ENCODE measurements around the gene SERINC2.
A peak's percentile ranks its signal among the peaks of the same experiment; 100 is the strongest.
"Not testable (repeated sequence)": the region's sequence is repeated elsewhere in the genome, so short reads cannot be mapped to it uniquely, and the experiment has no call there.

The SERINC2 gene

DNA sequence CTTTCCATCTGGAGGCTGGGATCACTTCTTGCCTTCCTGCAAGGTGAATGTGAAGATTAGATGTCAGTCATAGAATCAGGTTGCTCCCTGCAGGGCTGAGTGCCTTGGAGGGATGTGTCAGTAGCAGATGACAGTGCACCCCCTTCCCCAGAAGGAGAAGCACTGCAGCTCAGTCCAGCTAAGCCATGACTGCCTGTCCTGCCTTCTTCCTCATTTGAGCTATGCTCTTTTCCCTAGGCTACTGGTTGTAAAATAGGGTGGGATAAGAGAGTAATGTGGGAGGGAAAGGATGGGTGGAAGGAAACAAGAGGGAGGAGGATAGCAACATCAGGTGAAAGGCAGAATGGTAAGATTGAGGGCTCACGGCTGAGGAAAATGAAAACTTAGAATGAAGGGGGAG is 29.0 kb upstream of the SERINC2 start:
- DNase-seq (ENCODE audit: low spot score), result no peak

DNA sequence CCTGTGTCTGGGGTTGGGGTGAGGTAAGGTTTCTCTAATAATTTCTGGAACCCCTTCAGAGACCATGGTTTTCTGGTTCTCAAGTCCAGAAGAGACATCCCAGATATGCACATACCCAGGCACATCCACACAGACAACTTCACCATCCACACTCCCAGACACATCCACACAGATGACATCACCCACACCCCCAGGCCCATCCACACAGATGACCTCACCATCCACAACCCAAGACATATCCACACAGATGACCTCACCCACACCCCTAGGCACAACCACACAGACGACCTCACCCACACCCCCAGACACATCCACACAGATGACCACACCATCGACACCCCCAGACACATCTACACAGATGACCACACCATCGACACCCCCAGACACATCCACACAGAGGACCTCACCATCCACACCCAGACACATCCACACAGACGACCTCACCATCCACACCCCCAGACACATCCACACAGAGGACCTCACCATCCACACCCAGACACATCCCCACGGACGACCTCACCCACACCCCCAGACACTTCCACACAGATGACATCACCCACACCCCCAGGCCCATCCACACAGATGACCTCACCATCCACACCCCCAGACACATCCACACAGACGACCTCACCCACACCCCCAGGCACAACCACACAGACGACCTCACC is 26.3 kb upstream of the SERINC2 start:
- DNase-seq (ENCODE audit: low spot score), result not testable (repeated sequence)

DNA sequence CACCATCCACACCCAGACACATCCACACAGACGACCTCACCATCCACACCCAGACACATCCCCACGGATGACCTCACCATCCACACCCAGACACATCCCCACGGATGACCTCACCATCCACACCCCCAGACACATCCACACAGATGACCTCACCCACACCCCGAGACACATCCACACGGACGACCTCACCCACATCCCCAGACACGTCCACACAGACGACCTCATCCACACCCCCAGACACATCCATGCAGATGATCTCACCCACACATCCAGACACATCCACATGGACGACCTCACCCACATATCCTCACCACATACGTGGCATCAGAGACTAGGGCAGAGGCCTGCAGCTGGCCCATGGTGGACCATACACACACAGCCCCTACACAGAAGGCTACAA is 25.4 kb upstream of the SERINC2 start:
- DNase-seq (ENCODE audit: low spot score), result no peak

DNA sequence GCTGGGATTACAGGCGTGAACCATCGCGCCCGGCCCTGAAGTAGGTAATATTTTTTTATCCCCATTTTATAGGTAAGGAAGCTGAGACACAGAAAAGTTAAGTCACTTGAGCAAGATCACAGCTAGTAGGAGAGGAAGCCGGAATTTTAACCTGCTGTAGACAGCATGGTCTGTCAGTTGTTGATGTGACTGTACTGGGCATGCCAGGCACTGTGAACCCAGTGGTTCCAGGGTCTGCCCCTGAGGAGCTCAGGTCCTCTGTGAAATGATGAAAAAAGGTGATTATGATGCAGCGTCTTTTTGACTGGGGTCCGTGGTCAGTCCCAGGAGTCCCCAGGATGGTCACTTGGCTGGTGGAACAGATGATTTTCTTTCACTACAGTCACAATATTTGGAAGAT is 23.4 kb upstream of the SERINC2 start:
- no peak for DNase-seq (ENCODE audit: low spot score)

DNA sequence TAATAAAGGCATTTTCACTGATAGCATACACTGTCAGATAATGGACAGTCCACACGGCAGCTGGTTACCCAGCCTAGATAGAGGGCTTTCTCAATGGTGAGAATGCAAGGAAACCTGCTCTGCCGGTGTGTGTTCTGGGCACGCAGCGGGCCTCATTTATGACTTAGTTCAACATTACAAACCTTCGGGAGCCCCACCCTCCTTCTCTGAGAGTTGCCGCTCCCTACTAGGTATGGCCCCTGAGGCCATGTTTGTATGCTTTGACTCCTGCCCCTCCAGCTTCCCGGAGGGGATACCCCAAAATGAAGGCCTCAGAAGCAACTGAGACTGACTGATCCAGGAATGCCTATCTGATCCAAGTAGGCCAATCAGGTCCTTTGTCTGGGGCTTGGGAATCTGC is 22.9 kb upstream of the SERINC2 start:
- no peak for DNase-seq (ENCODE audit: low spot score)

DNA sequence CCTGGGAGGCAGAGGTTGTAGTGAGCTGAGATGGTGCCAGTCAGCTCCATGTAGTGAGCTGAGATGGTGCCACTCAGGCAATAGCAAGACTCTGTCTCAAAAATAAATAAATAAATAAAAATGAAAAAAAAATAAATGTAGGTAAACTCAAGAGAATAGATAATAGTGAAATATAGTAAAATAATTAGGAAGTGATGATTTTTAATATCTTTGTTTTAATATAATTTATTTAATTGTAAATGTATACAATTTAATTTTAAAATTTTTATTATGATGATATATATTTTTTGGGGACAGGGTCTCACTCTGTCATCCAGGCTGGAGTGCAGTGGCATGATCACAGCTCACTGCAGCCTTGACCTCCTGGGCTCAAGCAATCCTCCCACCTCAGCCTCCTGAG is 19.6 kb upstream of the SERINC2 start:
- DNase-seq (ENCODE audit: low spot score), result no peak

DNA sequence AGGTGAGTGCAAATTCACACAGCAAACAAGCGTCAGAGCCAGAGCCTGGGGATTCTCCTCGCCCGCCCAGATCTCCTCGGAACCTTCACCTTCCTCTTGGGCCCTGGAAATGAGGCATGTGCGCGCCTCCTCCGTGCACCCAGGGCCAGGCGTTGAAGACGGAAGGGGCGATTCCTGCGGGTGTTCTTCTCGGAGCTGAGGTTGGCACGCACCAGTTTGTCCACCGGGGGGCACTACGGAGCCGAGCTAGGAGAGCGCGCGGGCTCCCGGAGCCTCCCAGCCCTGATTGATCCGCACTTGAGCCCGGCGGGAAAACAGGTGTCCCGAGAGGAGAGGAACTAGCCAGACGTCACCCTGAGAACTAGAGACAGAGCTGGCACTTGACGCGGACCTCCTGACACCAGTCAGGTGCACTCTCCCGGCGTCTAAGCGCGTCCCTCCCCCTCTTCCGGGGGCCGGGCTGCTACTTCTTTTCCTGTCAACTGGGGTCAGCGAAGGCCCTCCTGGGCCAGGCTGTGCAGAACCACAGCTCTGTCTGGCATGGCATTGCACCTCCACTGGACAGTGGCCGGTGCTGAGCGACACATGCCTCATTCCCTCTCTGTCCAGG is 18.3 kb upstream of the SERINC2 start:
- DNase-seq (ENCODE audit: low spot score), result peak; percentile 87

DNA sequence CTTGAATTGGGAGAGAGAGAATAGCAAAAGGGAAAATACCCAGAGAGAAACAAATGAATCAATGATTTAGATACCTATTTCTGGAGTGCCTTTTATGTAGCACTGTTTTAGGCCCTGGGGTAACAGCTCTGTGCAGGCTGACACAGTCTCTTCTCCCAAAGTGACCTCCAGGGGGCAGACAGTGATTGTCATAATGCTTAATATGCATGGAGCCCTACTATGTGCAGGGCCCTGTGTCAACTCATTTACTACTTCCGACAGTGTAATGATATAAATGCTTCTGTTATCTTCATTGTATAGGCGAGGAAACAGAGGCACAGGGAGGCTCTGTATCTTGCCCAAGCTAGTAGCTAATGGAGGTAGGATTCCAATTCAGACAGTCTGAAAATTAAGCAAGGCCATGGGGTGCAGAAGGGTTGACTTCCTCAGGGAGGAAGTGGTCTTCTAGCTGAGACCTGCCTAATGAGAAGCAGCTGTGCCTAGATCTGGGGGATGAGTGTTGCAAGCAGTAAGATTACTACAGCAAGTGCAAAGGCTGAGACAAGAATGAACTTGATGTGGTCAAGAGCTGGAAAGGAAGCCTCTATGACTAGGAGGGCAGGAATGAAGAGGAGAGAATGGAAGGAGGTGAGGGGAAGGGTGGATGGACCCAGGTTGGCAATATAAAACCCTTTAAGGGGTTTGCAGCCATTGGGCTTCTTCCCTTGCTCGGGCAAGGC is 16.2 kb upstream of the SERINC2 start:
- peak; percentile 56 for DNase-seq (ENCODE audit: low spot score)

DNA sequence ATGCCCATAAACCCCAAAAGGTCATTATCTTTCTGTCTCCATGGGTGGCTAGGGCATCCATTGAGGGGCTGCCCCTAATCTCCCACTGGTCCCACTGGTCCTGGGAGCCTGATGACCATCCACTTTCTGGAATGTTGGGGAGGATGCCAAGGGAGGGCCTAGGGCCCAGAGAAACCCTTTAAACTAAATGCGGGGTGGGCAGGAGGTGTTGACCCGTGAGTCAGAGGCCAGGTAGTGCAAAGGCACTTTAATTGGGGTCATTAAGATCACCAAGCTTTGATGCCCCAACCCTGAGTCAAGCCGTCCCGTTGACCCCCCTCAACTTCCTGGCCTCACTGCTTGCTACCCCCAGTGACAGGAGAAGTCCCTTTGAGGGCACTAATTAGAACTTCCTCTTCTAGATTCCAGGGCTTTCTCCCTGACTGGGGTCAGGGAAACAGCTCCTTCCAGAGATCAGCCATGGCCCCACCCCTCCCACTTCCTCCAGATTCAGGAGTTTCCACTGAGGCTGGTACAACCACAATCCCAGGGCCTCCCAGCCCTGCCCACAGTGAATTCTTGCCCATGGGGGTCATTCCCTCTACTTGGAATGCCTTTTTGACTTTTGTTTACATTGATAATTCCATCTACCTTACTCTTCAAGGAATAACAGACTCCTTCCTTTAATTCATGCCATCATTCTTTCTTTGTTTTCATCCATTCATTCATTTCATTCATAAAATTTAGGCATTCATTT is 15.5 kb upstream of the SERINC2 start:
- DNase-seq (ENCODE audit: low spot score), result peak; percentile 51

DNA sequence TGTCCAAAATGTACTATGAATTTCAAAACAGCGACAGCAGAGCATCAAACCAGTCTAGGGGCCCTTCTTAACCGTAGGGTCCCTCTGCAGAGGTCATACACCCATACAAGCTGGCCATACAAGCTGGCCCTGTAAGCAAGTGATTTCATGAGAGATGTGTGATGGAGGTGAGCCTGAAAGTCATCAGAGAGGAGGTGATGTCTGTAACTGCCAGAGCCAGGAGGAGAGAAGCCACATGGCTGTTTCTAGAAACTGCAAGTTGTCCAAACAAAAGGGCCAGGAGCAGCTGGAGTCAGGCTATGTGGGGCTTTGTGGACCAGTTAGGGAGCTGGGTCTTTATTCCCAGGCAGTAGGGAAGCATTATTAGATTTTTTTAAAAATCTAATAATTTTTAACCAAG is 14.8 kb upstream of the SERINC2 start:
- no peak for DNase-seq (ENCODE audit: low spot score)

DNA sequence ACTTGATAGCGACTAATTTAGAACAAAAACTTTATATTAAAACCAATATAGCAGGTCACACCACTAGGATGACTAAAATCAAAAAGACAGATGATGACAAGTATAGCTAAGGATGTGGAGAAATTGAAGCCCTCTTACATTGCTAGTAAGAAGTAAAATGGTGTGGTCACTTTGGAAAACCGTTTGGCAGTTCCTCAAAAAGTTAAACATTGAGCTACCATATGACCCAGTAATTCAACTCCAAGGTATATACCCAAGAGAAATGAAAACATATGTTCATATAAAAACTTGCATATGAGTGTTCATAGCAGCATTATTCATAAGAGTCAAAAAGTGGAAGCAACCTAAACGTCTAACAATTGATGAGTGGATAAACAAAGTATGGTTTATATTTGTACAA is 13.0 kb upstream of the SERINC2 start:
- DNase-seq (ENCODE audit: low spot score), result no peak

DNA sequence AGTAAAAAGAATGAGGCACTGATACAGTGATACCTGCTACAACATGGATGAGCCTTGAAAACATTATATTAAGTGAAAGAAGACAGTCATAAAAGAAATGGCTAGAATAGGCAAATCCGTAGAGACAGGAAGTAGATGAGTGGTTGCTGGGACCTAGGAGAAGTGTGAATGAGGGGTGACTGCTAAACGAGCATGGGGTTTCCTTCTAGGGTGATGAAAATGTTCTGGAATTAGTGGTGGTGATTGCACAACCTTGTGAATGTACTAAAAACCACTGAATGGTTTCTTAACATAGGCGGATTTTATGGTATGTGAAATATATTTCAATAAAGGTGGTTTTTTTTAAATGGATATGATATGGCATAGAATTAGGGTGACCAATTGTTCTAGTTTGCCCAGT is 12.6 kb upstream of the SERINC2 start:
- no peak for DNase-seq (ENCODE audit: low spot score)

DNA sequence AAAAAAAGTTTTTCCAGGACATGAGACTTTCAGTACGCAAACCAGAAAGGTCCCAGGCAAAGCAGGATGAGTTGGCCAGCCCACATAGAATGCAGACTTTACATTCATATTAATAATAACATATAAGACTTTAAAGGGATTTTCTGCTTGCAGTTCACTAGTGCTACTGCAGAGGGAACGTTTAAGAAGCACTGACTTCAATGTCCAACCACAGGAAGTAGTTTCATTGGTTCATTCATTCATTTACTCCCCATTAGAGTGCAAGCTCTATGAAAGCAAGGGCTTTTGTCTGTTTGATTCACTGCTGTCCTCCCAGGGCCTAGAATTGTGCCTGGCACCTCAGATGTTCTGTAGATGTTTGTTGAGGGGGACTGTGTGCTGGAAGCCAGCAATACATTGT is 11.8 kb upstream of the SERINC2 start:
- no peak for DNase-seq (ENCODE audit: low spot score)

DNA sequence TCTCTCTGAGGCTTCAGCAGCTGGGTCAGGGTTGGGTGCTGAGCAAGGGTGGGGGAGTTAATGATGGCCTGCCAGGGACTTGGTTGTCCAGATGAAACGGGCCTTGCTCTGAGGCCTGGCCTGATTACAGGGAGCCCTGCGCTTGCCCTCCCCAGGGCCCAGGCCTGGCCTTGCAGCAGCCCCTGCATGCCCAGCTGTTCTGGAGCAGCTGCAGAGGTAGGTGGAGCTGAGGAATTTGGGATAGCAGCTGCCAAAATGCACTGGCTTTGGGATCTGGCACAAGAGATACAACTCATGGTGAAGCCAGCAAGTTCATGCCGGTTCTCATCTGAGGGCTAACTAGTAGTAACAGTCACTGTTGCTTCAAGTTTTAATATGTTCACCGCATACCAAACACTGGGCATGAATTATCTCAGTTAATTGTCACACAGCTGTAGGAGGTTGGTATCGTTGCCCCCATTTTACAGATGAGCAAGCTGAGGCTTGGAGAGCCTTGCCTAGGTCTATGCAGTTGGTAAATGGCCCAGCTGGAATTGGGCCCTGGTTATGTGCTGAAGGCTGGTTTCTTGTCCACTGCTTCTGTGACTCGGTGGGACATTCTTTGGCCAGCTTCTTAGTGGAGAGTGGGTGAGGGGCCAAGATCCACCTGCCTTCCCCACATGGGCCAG is 7.3 kb upstream of the SERINC2 start:
- no peak for DNase-seq (ENCODE audit: low spot score)

DNA sequence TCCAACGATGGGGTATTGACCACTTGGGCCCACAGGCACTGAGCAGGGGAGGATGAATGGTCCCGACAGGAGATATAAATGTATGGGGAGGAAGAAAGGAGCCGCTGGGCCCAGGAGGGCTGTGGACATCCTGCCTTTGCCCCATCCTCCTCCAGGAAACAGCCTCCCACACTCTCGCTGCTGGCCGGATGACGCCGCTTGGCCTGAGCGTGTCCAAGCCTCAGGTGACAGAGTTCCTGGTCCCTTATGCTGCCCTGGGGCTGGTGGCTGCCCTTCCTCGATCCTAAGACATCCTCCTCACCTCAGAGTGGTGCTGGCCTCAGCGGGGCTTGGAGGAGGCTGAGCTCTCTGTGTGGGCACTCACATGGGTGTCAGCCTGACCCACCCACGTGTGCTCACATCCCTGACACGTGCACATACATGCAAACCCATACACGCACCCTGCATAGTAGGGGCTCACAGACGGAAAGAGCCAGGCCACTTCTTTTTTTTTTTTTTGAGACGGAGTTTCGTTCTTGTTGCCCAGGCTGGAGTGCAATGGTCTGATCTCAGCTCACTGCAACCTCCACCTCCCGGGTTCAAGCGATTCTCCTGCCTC is 5.9 kb upstream of the SERINC2 start:
- DNase-seq (ENCODE audit: low spot score), result no peak

DNA sequence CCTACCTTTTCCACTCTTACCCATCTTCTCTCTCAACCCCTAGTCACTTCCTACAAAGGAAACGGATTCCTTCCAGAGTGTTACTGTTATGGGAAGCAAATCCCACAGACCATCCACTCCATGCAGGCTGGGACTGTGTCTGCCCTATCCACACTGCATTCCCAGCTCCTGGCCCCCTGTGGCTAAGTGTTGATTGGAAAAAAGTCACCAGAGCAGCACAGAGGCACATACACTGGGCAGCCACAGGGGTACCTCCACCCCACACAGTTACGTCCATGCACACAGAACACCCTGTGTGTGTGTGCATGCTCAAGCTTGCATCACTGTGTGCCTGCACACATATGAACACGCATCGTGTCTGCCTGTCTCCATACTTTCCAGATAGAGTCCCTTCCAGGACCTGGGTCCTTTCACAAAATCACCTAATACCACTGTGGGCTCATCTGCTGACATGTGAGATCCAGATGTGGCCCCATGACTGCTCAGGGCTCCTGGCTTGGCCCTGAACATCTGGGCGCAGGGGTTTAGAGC is 4.2 kb upstream of the SERINC2 start:
- DNase-seq (ENCODE audit: low spot score), result no peak

DNA sequence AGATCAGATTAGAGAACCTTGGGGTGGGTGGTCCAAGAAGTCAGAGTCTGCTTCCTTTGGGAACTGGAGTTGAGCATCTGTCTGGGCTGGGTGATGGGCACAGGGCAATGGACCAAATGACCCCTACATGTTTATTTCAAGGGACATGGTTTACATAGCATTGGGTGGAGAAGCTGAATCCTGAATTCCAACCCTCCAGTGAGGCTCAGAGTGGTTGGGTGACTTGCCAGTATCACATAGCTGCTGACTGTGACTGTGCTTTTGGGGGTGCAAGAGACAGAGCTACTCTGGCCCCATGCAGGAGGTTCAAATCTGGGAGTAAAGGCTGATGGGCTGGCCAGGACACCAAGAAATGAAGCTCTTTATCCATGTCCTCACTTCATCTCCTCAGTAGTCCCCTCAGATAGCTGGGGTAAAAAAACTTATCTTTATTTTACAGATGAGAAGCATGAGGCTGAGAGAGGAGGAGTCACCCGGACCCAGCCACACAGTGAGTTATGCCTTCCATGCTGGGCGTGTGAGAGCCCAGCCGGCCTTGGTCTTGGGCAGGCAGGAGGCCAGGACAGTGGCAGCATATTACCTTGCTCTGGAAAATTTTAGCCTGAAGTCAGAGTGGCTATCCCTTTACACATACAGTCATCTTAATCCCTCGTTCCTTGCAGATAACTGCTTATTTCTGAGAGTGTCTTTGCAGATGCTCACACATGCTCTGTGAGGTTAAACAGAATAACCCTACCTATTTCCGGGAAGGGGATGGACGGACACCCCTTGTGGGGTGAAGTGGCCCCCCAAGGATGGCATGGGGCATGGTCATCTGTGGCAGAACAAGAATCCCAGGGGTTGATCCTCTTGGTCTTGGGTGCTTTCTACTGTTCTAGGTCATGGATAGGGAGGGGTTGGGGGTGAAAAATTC is 2.8 kb upstream of the SERINC2 start:
- DNase-seq (ENCODE audit: low spot score), result no peak

DNA sequence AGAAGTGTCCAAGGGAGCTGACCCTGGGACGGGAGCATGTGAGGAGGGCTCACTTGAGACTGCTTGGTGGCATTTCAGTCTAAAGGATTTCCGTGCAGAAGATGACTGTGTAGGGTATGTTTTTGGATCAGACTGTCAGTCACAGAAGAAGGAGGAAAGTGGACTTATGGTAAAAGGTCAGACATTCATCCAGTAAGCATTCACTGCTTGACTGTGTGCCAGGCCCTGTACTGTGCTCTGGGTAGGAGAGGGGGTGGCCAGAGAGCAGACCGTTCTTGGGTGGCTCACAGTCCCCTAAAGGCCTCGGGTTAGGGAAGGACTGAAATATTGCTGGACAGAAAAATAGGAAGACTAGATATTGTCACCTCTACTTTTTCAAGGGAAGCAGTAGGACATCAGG is 2.1 kb upstream of the SERINC2 start:
- no peak for DNase-seq (ENCODE audit: low spot score)

DNA sequence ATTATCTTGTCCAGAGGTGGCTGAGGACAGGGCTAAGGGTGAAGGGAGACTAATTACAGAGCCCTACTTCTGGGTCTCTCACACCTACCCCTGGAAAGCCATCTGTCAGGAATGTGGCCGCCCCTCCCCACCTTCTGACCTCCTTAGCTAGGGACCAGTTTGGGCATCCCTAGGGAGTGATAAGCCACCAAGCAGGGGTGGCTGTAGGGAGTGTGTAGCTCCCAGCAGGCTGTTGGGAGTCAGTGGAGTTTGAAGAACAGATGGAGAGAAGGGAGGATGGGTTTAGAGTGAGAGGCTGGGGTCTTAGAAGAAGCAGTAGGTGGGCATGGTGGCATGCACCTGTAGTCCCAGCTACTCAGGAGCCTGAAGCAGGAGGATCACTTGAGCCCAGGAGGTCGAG is 808 bp upstream of the SERINC2 start:
- DNase-seq (ENCODE audit: low spot score), result no peak

DNA sequence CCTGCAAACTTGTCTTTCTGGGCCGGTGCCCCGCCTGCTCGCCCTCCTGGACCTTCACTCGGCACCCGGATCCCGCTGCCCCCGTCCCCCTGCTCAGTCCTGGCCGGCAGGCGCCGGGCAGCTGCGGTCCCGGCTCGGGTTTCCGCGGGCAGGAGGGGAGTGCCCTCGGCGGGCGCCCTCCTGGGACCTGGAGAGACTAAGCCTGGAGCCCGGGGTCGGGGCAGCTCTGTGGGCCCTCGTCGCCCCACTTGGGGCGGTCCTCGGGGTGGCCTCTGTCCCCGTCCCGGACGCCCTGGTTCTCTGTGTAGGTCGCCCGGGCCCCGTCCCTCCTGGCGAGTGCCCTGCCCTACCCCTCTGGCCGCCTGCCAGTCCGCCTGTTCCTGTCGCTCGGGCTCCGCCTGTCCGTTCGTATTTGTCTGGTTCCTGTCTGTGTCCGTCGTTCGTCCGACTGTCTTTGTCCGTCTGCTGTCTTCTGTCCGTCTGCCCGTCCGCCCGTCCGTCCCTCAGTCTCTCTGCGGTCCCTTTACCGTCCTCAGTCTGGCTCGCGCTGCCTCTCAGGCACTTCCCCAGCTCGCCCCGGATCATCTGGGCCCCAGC is 490 bp downstream of the SERINC2 start:
- peak; percentile 51 for DNase-seq (ENCODE audit: low spot score)
